ENCODE measurements around the gene TPPP3.

The TPPP3 gene

DNA sequence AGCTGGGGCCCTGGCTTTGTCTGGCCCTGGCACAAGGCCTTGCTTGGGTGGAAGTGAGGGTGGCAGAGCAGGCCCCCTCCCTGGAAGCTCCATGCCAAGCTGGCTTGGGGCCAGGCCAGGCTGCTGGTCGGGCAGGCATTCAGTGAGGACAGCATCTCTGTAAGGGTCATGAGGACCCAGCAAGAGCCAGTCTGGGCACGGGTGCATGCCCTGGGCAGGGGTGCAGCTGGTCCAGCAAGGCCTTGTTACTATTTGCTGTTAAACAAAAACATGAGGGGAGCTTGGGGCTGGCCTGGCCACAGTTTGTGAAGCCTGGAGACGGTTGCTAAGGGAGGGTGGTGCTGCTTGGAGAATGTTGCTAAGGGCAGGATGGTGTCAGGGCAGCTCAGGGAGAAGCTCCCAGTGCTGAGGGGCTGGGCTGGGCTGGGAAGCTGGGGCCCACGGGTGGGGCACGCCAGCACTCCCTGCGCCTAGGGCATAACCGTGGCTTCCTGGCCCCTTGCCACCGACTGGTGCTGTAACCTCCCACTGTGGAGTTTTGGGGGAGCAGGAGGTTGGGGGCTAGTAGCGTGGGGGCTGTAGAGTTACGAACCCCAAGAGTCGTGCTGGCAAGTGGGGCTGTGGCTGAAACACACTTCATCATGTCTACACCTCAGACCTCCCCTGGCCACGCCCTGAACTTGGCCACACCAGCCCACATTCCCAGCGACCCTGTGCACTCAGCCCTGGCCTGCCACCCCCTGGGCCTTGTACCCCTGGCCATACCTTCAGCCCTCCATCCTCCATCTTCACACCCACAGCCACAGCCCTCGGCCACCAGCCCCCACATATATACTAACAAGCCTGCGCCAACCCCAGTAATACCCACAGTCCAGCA is 1.6 kb downstream of the TPPP3 start:
- Histone ChIP-seq H3K27me3 (ENCODE audit: insufficient read depth, poor library complexity, severe bottlenecking) (no peaks in the 10 kb centered on the region), H3K36me3 (ENCODE audit: low read depth) (no peaks in the 10 kb centered on the region), H3K9me3 (ENCODE audit: severe bottlenecking) (no peaks in the 10 kb centered on the region), H3K4me1 (ENCODE audit: insufficient read depth, poor library complexity, severe bottlenecking) (peaks cover 13% of the 10 kb centered on the region), H3K4me3 (ENCODE audit: severe bottlenecking) (no peak overlapping the region), H3K27ac (ENCODE audit: poor library complexity, severe bottlenecking) (no peak overlapping the region)
- DNase-seq (ENCODE audit: low spot score) (no peak), ATAC-seq (ENCODE audit: low read depth) (no peak)
- TF ChIP-seq, protein P1, sequence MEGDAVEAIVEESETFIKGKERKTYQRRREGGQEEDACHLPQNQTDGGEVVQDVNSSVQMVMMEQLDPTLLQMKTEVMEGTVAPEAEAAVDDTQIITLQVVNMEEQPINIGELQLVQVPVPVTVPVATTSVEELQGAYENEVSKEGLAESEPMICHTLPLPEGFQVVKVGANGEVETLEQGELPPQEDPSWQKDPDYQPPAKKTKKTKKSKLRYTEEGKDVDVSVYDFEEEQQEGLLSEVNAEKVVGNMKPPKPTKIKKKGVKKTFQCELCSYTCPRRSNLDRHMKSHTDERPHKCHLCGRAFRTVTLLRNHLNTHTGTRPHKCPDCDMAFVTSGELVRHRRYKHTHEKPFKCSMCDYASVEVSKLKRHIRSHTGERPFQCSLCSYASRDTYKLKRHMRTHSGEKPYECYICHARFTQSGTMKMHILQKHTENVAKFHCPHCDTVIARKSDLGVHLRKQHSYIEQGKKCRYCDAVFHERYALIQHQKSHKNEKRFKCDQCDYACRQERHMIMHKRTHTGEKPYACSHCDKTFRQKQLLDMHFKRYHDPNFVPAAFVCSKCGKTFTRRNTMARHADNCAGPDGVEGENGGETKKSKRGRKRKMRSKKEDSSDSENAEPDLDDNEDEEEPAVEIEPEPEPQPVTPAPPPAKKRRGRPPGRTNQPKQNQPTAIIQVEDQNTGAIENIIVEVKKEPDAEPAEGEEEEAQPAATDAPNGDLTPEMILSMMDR (IDR thresholded peaks at IDR 0.05; ENCODE audit: poor library complexity, severe bottlenecking): no peak

DNA sequence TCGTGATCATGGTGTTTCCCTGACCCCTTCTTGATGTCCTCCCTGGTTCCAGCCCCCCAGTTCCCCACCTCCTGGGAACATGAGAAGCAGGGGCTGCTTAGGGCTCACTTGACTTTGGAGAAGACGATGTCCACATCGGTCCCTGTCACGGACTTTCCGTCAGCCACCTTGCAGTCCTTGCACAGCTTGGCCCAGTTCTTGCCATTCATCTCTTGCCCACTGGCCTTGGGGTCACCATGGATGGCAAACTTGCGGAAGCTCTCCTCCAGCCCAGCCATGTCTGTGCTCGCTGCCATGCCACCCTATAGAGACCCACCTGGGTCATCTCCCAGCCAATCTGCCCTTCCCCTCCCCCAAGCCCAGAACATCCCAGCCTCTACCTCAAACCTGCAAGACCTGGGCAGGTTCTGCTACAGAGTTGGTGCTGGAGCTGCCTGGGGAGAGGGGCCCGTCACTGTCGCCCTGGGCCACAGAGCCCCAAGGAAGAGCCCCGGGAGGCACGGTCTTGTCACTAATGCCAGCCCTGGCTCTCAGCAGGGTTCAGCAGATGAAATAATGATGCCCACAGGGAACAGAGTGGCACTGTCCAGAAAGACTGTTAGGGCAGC is 2.4 kb downstream of the TPPP3 start:
- ATAC-seq (ENCODE audit: low read depth): no peak
- H3K27ac ChIP-seq (ENCODE audit: poor library complexity, severe bottlenecking): no peak overlapping the region
- DNase-seq (ENCODE audit: low spot score): no peak
- H3K27me3 ChIP-seq (ENCODE audit: insufficient read depth, poor library complexity, severe bottlenecking): no peaks in the 10 kb centered on the region
- TF ChIP-seq, protein P1 (IDR thresholded peaks at IDR 0.05; ENCODE audit: poor library complexity, severe bottlenecking): no peak
- no peaks in the 10 kb centered on the region for H3K36me3 ChIP-seq (ENCODE audit: low read depth)
- peaks cover 6% of the 10 kb centered on the region for H3K4me1 ChIP-seq (ENCODE audit: insufficient read depth, poor library complexity, severe bottlenecking)
- H3K9me3 ChIP-seq (ENCODE audit: severe bottlenecking): no peaks in the 10 kb centered on the region
- H3K4me3 ChIP-seq (ENCODE audit: severe bottlenecking): no peak overlapping the region

DNA sequence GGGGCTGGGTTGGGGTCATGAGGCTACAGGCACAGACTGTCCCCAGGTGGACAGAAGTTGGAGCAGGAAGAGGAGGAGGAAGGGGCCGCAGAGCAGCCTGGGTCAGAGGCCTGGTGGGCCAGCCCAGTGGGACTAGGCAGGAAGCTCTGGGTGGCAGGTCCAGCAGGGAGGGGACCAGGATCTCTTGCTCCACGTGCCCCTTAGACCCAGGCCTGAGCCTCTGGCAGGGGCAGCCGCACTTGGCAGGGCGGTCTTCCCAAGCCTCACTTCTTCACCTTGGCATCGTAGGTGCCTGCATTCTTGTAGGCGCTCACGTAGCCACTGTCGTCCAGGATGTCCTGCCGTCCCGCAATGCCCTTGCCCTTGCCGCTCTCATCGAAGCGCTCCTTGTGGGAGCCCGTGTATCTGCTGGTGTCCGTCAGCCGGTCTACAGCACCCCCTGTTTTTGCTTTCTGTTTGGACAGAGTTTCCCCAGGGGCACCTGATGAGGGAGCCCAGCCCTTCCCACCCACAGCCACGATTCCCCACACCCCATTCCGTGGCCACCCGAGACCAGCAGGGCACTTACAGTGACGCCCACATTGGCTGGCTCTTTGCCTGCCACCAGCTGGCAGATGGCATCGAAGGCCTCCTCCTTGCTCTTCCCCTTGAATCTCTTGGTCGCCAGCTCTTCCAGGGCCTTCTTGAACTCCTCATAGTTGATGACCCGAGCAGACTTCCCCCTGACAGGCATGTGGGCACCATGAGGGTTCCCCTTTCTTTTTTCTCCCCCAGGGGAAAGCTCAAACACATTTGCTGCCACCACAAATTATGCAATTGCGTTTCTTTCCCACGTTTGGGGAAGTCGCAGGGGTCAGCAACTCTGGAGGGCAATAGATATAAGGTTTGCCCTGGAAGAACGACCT is 3.1 kb downstream of the TPPP3 start:
- Histone ChIP-seq H3K9me3 (ENCODE audit: severe bottlenecking) (no peaks in the 10 kb centered on the region), H3K27ac (ENCODE audit: poor library complexity, severe bottlenecking) (no peak overlapping the region), H3K4me3 (ENCODE audit: severe bottlenecking) (no peak overlapping the region), H3K36me3 (ENCODE audit: low read depth) (no peaks in the 10 kb centered on the region), H3K27me3 (ENCODE audit: insufficient read depth, poor library complexity, severe bottlenecking) (no peaks in the 10 kb centered on the region), H3K4me1 (ENCODE audit: insufficient read depth, poor library complexity, severe bottlenecking) (peaks cover 3% of the 10 kb centered on the region)
- TF ChIP-seq, protein P1 (IDR thresholded peaks at IDR 0.05; ENCODE audit: poor library complexity, severe bottlenecking): no peak
- DNase-seq (ENCODE audit: low spot score) (no peak), ATAC-seq (ENCODE audit: low read depth) (no peak)

DNA sequence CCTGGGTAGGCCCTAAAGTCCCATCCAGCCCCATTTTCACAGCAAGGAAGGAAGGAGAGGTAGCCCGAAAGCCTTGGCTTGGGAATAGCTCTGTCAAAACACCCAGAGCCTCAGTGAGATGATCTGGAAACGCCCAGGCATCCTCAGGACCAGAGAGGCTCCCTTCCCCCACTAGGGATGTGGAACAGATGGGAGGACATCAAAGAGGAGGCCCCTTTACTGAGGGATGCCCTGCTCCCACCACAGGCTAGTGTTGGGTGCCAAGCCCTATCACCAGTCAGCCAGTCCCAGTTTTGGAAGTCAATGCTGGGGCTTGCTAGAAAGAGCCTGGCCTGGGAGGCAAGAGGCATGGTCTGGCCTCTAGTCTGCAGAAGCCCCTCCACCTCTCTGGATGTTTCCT is 4.7 kb downstream of the TPPP3 start:
- Histone ChIP-seq H3K27ac (ENCODE audit: poor library complexity, severe bottlenecking) (no peak overlapping the region), H3K9me3 (ENCODE audit: severe bottlenecking) (no peaks in the 10 kb centered on the region), H3K36me3 (ENCODE audit: low read depth) (no peaks in the 10 kb centered on the region), H3K4me1 (ENCODE audit: insufficient read depth, poor library complexity, severe bottlenecking) (peaks cover under 1% of the 10 kb centered on the region), H3K27me3 (ENCODE audit: insufficient read depth, poor library complexity, severe bottlenecking) (no peaks in the 10 kb centered on the region), H3K4me3 (ENCODE audit: severe bottlenecking) (no peak overlapping the region)
- no peak for ATAC-seq (ENCODE audit: low read depth)
- no peak for DNase-seq (ENCODE audit: low spot score)
- TF ChIP-seq, protein P1 (IDR thresholded peaks at IDR 0.05; ENCODE audit: poor library complexity, severe bottlenecking): no peak

All from RWPE2 (cell line).